Endodermal cell (in vitro differentiated cells): ENCODE data around the gene DLG2. TPM values are rescaled to one million over a fixed set of nuclear protein-coding genes. Genes with fewer than 3 reads are reported as not detected.
A peak's percentile ranks its signal among the peaks of the same experiment; 100 is the strongest.

Source experiments
- DNase-seq: peaks from one replicate; pipeline ENCODE4 v3.0.0-alpha.2; 2017
- H3K27ac ChIP-seq: 2 replicates; pipeline ENCODE4 v1.5.1; 2013; ENCODE audit warnings: mild to moderate bottlenecking, low read depth, low read length, moderate library complexity
- H3K27me3 ChIP-seq: 2 replicates; pipeline ENCODE4 v1.6.1; 2013; ENCODE audit warnings: mild to moderate bottlenecking, low read length, moderate library complexity; ENCODE audit not compliant: insufficient read depth, control insufficient read depth, poor library complexity, severe bottlenecking
- H3K36me3 ChIP-seq: 2 replicates; pipeline ENCODE4 v1.7.0; 2013; ENCODE audit warnings: mild to moderate bottlenecking, low read length, moderate library complexity; ENCODE audit not compliant: control insufficient read depth, insufficient read depth
- H3K4me1 ChIP-seq: one replicate; pipeline ENCODE4 v1.7.0; 2013; ENCODE audit warnings: low read length; ENCODE audit not compliant: control insufficient read depth, insufficient read depth
- H3K4me3 ChIP-seq: 2 replicates; pipeline ENCODE4 v1.5.1; 2013; ENCODE audit warnings: mild to moderate bottlenecking, low read length, moderate library complexity
- H3K9ac ChIP-seq: 2 replicates; pipeline ENCODE4 v1.6.1; 2013; ENCODE audit warnings: mild to moderate bottlenecking, low read length, moderate library complexity; ENCODE audit not compliant: poor library complexity, severe bottlenecking; ENCODE audit errors: extremely low read depth
- H3K9me3 ChIP-seq: 2 replicates; pipeline ENCODE4 v1.6.1; 2013; ENCODE audit warnings: mild to moderate bottlenecking, low read length, moderate library complexity; ENCODE audit not compliant: control insufficient read depth
- H3K27ac Mint-ChIP-seq: 2 replicates; pipeline ENCODE4 v1.8.0; 2020; ENCODE audit warnings: mixed read lengths
- H3K27me3 Mint-ChIP-seq: 2 replicates; pipeline ENCODE4 v1.8.0; 2021; ENCODE audit warnings: mild to moderate bottlenecking, mixed read lengths; ENCODE audit not compliant: insufficient read depth
- H3K36me3 Mint-ChIP-seq: 2 replicates; pipeline ENCODE4 v1.8.0; 2020; ENCODE audit warnings: low read depth, mixed read lengths
- H3K4me1 Mint-ChIP-seq: 2 replicates; pipeline ENCODE4 v1.8.0; 2020; ENCODE audit warnings: mixed read lengths
- H3K4me3 Mint-ChIP-seq: 2 replicates; pipeline ENCODE4 v1.8.0; 2020; ENCODE audit warnings: mild to moderate bottlenecking, moderate library complexity, mixed read lengths
- H3K9me3 Mint-ChIP-seq: 2 replicates; pipeline ENCODE4 v1.8.0; 2020; ENCODE audit warnings: mild to moderate bottlenecking, mixed read lengths
- whole genome bisulfite sequencing, 2 experiments: methylation state at CpG; one replicate each; pipeline versions ENCODE4 v1.1.5 to v1.1.7; 2013; ENCODE audit warnings: missing lambda C conversion rate in 2 of 2, mixed read lengths in 1 of 2; ENCODE audit not compliant: insufficient coverage in 1 of 2, insufficient read length in 1 of 2; 5-methylcytosine and 5-hydroxymethylcytosine counted together
- total RNA-seq, 2 donors: library from RNA; stranded (reverse); fragmentation: NEBNext Ultra II Directional in 1 of 2; extraction: Animal tissue kit (Norgen Biotek cat#: 25700) in 1 of 2; gene quantifications; 2 replicates in 1 of 2; 3 replicates in 1 of 2; pipeline ENCODE4 v1.2.1, GENCODE V29; 2021
- TF ChIP-seq, protein P1 (sequence below): fragments of 200-600 bp; sonication (generic); conservative IDR thresholded peaks from 2 replicates; pipeline ENCODE4 v1.5.0; 2021; ENCODE audit warnings: antibody characterized with exemption, mild to moderate bottlenecking

DLG2 gene
- total RNA-seq, 2 donors from 2014 or later = 9.6 to 10.6 TPM

DNA sequence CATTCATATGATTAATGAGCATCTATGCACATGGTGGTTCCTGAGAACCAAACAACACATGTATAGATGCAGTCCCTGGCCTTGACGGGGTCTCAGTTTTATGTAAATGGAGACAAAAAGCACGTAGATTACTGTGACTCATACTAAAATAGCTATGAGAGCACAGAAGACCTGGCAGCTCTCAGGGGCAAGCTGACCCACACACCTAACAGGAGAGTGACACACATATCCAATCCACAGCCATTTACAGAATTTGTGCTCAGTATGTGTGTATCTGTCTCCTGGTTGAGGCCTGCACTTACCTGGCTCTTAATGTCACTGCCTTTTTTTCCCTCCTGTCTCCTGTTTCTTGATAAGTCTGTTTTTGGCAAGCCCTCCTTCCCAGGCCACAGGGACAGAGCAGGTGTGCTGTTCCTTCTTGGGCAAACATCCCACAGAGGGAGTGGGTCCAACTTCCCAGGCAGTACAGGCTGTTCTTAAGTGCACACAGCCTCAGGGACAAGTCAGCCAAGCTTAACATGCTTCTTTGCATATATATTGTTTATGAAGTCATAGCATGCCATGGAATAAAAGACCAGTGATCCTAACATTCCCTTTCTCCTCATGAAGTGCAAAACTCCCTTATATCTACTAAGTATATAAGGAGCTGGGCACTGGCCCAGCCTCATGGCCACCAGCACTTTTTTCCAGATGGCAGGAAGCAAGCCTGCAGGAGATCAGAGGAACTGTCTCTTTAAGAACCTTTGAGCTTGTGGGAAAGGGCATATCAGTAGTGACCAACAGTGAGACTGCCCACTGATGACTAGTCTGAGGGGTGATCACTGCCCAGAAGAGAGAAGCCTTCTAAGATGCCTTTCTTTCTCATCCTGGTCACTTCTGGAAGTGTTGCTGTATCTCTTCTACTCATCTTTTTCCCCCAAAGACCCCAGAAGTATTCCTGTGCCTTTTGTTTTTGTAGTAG, 2216.3 kb downstream of the DLG2 start:
- H3K9me3 Mint-ChIP-seq = peaks cover 30% of the 10 kb centered on the region
- H3K4me3 Mint-ChIP-seq = no peak overlapping the region
- no peaks in the 10 kb centered on the region for H3K4me1 ChIP-seq
- DNase-seq = no peak
- H3K36me3 Mint-ChIP-seq = peaks cover 6% of the 10 kb centered on the region
- peaks cover 8% of the 10 kb centered on the region for H3K4me1 Mint-ChIP-seq
- no peak overlapping the region for H3K4me3 ChIP-seq
- 96% methylated on average over 2 of the region's 2 CpGs; no CpG with 5 or more reads in 1 of the 2 experiments for WGBS, 2 experiments
- no peaks in the 10 kb centered on the region for H3K27me3 ChIP-seq
- TF ChIP-seq, protein P1, sequence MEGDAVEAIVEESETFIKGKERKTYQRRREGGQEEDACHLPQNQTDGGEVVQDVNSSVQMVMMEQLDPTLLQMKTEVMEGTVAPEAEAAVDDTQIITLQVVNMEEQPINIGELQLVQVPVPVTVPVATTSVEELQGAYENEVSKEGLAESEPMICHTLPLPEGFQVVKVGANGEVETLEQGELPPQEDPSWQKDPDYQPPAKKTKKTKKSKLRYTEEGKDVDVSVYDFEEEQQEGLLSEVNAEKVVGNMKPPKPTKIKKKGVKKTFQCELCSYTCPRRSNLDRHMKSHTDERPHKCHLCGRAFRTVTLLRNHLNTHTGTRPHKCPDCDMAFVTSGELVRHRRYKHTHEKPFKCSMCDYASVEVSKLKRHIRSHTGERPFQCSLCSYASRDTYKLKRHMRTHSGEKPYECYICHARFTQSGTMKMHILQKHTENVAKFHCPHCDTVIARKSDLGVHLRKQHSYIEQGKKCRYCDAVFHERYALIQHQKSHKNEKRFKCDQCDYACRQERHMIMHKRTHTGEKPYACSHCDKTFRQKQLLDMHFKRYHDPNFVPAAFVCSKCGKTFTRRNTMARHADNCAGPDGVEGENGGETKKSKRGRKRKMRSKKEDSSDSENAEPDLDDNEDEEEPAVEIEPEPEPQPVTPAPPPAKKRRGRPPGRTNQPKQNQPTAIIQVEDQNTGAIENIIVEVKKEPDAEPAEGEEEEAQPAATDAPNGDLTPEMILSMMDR = peak; percentile 59
- H3K9ac ChIP-seq = no peak overlapping the region
- H3K27me3 Mint-ChIP-seq = no peaks in the 10 kb centered on the region
- no peak overlapping the region for H3K27ac Mint-ChIP-seq
- no peaks in the 10 kb centered on the region for H3K9me3 ChIP-seq
- H3K27ac ChIP-seq = no peak overlapping the region
- H3K36me3 ChIP-seq = no peaks in the 10 kb centered on the region

DNA sequence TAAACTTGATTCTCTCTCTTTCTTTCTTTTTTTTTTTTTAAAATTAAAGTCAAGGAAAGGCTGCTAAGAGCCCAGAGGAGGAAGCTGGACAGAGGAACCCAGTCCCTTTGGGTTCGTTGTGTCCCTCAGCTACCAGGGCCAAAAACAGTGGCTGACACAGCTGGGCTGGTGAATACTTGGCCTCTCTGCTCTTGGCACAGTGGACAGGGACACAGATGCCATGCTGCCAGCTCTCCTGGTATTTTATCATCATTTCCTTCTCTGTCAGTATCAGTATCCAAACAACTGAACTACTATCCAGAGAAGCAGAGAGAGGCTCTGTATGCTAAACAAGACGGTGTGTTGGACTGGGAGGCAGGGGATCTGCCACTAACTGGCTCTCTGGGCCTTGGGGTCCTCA, 2217.3 kb downstream of the DLG2 start:
- DNase-seq = no peak
- no peaks in the 10 kb centered on the region for H3K36me3 ChIP-seq

DNA sequence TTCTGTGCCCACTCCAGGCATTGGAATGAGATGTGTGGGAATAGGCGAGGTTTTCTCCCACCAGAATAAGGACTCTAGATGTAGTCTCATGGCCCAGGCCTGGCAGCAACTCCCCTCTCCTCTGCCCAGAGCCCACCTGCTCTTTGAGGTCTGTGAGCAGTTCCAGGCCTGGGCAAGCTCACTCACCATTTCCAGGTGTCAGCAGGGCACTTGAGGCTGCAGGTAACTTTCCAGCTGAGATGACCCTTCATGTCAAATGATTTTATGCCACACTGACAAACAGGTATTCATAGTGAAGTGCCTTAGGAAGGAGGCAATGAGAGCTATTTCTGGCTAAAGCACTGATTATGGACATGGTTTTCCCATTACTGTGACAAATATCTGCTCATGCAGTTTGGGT, 2217.7 kb downstream of the DLG2 start:
- TF ChIP-seq, protein P1 = no peak
- H3K36me3 ChIP-seq = no peaks in the 10 kb centered on the region
- no peak overlapping the region for H3K9ac ChIP-seq
- no peak overlapping the region for H3K27ac ChIP-seq
- H3K9me3 ChIP-seq = peaks cover 8% of the 10 kb centered on the region
- Mint-ChIP-seq H3K36me3 (peaks cover 3% of the 10 kb centered on the region), H3K9me3 (peaks cover 16% of the 10 kb centered on the region), H3K27me3 (no peaks in the 10 kb centered on the region), H3K4me3 (no peak overlapping the region), H3K27ac (no peak overlapping the region), H3K4me1 (peaks cover 8% of the 10 kb centered on the region)
- 82 to 100% methylated on average over 1 of the region's 1 CpG for WGBS, 2 experiments
- H3K4me1 ChIP-seq = no peaks in the 10 kb centered on the region
- no peaks in the 10 kb centered on the region for H3K27me3 ChIP-seq
- H3K4me3 ChIP-seq = no peak overlapping the region
- no peak for DNase-seq

More for the DNA sequence above, 2217.3 kb downstream of the DLG2 start:
- Histone ChIP-seq H3K9ac (no peak overlapping the region), H3K4me1 (no peaks in the 10 kb centered on the region), H3K9me3 (peaks cover 8% of the 10 kb centered on the region), H3K27me3 (no peaks in the 10 kb centered on the region), H3K27ac (no peak overlapping the region), H3K4me3 (no peak overlapping the region)
- H3K4me1 Mint-ChIP-seq = peaks cover 8% of the 10 kb centered on the region
- no peak overlapping the region for H3K4me3 Mint-ChIP-seq
- H3K27me3 Mint-ChIP-seq = no peaks in the 10 kb centered on the region
- TF ChIP-seq, protein P1 = no peak
- no peak overlapping the region for H3K27ac Mint-ChIP-seq
- 94 to 100% methylated on average over 1 to 2 of the region's 2 CpGs for WGBS, 2 experiments
- H3K9me3 Mint-ChIP-seq = peaks cover 20% of the 10 kb centered on the region
- H3K36me3 Mint-ChIP-seq = peaks cover 3% of the 10 kb centered on the region
